Upper lobe of right lung (tissue), 1 donor: ENCODE data around the gene DDX52. TPM values are rescaled to one million over a fixed set of nuclear protein-coding genes. Genes with fewer than 3 reads are reported as not detected.

ENCODE experiments used
- ATAC-seq: fragments of 200-7000 bp; cut with Tn5 transposase; one replicate; pipeline ENCODE4 v1.9.1; 2020; ENCODE audit warnings: mild to moderate bottlenecking, moderate library complexity
- DNase-seq: peaks from one replicate; pipeline ENCODE4 v3.0.0-alpha.2; 2020
- H3K27ac ChIP-seq: fragments of 200-600 bp; one replicate; pipeline ENCODE4 v1.8.0; 2022
- H3K27me3 ChIP-seq: fragments of 200-600 bp; one replicate; pipeline ENCODE4 v1.8.0; 2022; ENCODE audit warnings: mild to moderate bottlenecking
- H3K36me3 ChIP-seq: fragments of 200-600 bp; one replicate; pipeline ENCODE4 v1.8.0; 2022
- H3K4me1 ChIP-seq: fragments of 200-600 bp; one replicate; pipeline ENCODE4 v1.8.0; 2022
- H3K4me3 ChIP-seq: fragments of 200-600 bp; one replicate; pipeline ENCODE4 v1.8.0; 2022; ENCODE audit warnings: mild to moderate bottlenecking
- H3K9me3 ChIP-seq: fragments of 200-600 bp; one replicate; pipeline ENCODE4 v1.8.0; 2022
- intact Hi-C: fragments of 100-400 bp; cut with DNase I; formaldehyde crosslinking; loops from one replicate; pipeline ENCODE4 v1.11.0; 2022
- total RNA-seq: library from RNA; stranded (reverse); fragmentation: NEBNext Ultra II Directional; extraction: Animal tissue kit (Norgen Biotek cat#: 25700); gene quantifications from one replicate; pipeline ENCODE4 v1.2.1, GENCODE V29; 2021
- TF ChIP-seq, protein P1 (sequence below): fragments of 200-600 bp; IDR thresholded peaks from one replicate; pipeline ENCODE4 v1.8.0; 2022; ENCODE audit warnings: antibody characterized with exemption
- donor health status: DM: no; HTN: yes; CAD: no; lungs with severe emphysema.

Gene DDX52
- total RNA-seq, 1 donor from 2014 or later, result 20.9 TPM

DNA sequence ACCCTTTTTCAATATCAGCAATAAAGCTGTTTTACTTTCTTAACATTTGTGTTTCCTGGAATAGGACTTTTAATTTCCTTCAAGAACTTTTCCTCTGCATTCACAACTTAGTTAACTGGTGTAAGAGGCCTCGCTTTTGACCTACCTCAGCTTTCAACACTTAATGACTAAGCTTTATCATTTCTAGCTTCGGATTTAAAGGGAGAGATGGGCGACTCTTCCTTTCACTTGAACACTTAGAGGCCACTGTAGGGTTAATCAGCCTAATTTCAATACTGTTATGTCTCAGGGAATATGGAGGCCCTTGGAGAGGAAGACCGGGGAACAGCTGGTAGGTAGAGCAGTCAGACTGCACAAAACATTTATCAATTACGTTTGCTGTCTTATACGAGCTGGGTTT lies 38.7 kb downstream of the DDX52 start:
- H3K4me3 ChIP-seq, result no peak overlapping the region
- no peak overlapping the region for H3K27ac ChIP-seq
- intact Hi-C loops, result no loop called here
- no peaks in the 10 kb centered on the region for H3K9me3 ChIP-seq
- ATAC-seq, result no peak
- peaks cover 10% of the 10 kb centered on the region for H3K4me1 ChIP-seq
- no peaks in the 10 kb centered on the region for H3K27me3 ChIP-seq
- no peak for DNase-seq
- TF ChIP-seq, protein P1, sequence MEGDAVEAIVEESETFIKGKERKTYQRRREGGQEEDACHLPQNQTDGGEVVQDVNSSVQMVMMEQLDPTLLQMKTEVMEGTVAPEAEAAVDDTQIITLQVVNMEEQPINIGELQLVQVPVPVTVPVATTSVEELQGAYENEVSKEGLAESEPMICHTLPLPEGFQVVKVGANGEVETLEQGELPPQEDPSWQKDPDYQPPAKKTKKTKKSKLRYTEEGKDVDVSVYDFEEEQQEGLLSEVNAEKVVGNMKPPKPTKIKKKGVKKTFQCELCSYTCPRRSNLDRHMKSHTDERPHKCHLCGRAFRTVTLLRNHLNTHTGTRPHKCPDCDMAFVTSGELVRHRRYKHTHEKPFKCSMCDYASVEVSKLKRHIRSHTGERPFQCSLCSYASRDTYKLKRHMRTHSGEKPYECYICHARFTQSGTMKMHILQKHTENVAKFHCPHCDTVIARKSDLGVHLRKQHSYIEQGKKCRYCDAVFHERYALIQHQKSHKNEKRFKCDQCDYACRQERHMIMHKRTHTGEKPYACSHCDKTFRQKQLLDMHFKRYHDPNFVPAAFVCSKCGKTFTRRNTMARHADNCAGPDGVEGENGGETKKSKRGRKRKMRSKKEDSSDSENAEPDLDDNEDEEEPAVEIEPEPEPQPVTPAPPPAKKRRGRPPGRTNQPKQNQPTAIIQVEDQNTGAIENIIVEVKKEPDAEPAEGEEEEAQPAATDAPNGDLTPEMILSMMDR, result no peak
- peaks cover 10% of the 10 kb centered on the region for H3K36me3 ChIP-seq

DNA sequence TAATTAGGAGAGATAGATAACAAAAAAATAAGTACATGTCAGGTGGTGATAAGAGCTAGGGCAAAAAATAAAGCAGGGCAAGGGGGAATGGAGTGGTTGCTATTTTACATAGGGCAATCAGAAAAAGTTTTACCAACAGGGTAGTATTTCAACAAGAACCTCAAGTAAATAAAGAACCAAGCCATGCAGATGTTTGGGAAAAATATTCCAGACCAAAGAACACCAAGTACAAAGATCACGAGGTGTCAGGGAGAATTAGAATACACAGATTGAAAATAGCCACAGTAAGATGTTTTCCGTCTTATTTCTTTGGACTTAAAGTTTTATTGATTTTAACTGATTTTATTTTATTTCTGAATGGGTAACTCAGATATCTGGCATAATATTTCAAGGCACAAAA lies 45.1 kb downstream of the DDX52 start:
- ATAC-seq, result no peak
- H3K4me1 ChIP-seq, result peaks cover 4% of the 10 kb centered on the region
- H3K36me3 ChIP-seq, result peaks cover 72% of the 10 kb centered on the region
- H3K4me3 ChIP-seq, result no peak overlapping the region
- H3K9me3 ChIP-seq, result no peaks in the 10 kb centered on the region
- no peaks in the 10 kb centered on the region for H3K27me3 ChIP-seq
- intact Hi-C loops, result no loop called here
- DNase-seq, result no peak
- TF ChIP-seq, protein P1, result no peak
- H3K27ac ChIP-seq, result no peak overlapping the region

DNA sequence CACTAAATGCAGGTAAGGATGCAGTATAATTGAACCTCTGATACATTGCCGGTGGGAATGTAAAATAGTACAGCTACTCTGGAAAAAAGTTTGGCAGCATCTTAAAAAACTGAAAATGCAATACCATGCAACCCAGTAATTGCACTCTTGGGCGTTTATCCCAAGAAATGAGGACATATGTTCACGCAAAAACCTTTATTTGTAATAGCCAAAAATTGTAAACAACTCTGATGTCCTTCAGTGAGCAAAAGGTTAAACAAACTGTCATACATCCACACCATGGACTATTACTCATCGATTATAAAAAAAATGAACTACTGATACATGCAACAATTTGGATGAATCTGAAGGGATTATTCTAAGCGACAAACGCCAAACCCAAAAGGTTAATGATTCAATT lies 51.0 kb downstream of the DDX52 start:
- no peak for ATAC-seq
- Histone ChIP-seq H3K36me3 (peaks cover 71% of the 10 kb centered on the region), H3K27me3 (no peaks in the 10 kb centered on the region)

DNA sequence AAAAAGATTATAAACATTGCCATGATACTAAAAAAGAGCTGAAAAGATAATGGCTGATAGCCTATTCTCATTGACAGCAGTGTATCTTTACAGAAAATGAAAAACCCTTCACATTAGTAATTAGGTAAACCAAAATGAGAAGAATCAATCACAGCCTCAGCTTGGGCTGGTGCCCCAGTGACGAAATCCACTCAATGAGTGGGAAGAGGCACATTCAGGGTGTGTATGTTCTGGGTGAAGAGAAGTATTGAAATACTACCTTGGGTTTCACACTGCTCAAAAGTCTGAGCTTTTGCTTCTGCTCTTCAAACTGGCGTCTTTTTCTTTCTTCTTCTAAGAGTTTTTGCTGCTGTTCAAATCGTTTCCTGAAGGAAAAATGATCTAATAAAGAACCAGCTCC lies 58.2 kb downstream of the DDX52 start:
- TF ChIP-seq, protein P1, result no peak
- no peaks in the 10 kb centered on the region for H3K4me1 ChIP-seq
- DNase-seq (no peak), ATAC-seq (no peak)
- intact Hi-C loops, result no loop called here
- H3K27ac ChIP-seq, result no peak overlapping the region
- no peaks in the 10 kb centered on the region for H3K9me3 ChIP-seq
- H3K27me3 ChIP-seq, result no peaks in the 10 kb centered on the region
- peaks cover 77% of the 10 kb centered on the region for H3K36me3 ChIP-seq
- H3K4me3 ChIP-seq, result no peak overlapping the region

More for the DNA sequence above, 51.0 kb downstream of the DDX52 start:
- TF ChIP-seq, protein P1, result no peak
- no peak for DNase-seq
- intact Hi-C loops, result no loop called here
- Histone ChIP-seq H3K4me3 (no peak overlapping the region), H3K4me1 (no peaks in the 10 kb centered on the region), H3K27ac (no peak overlapping the region), H3K9me3 (no peaks in the 10 kb centered on the region)

DNA sequence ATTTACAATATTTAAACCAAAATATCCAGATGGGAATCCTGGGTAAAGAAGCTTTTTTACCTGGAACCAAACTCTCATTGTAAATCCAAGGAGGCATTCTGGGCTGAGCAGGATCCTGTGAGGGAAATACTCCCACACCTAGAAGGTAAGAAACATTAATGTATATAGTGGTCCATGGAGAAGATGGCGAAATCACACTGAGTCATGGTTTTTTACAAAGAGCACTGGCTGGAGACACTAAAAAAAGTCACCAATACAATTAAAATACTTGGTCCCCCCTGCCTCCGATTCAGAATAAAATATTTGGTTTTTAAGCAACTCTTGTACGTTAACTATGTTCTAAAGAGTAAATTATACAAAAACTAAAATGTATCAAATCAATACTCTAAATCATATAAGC lies 67.0 kb downstream of the DDX52 start:
- H3K9me3 ChIP-seq, result no peaks in the 10 kb centered on the region
- H3K27me3 ChIP-seq, result no peaks in the 10 kb centered on the region
- H3K36me3 ChIP-seq, result peaks cover 76% of the 10 kb centered on the region
- TF ChIP-seq, protein P1, result no peak
- H3K4me3 ChIP-seq, result no peak overlapping the region
- intact Hi-C loops, result no loop called here
- H3K27ac ChIP-seq, result no peak overlapping the region
- DNase-seq (no peak), ATAC-seq (no peak)
- H3K4me1 ChIP-seq, result no peaks in the 10 kb centered on the region

DNA sequence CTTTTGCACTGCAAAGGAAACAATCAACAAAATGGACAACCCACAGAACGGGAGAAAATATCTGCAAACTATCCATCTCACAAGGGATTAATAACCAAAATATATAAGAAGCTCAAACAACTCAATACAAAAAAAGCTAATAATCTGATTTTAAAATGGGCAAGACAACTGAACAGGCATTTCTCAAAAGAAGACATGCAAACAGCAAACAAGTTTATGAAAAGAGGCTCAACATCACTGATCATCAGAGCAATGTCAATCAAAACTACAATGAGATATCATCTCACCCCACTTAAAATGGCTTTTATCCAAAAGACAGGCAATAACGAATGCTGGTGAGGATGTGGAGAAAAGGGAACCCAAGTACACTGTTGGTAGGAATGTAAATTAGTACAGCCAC lies 68.8 kb downstream of the DDX52 start:
- no peak overlapping the region for H3K4me3 ChIP-seq
- no peak for DNase-seq
- peaks cover 83% of the 10 kb centered on the region for H3K36me3 ChIP-seq
- no peak overlapping the region for H3K27ac ChIP-seq
- intact Hi-C loops, result no loop called here
- no peaks in the 10 kb centered on the region for H3K27me3 ChIP-seq
- no peaks in the 10 kb centered on the region for H3K9me3 ChIP-seq
- no peak for ATAC-seq
- no peaks in the 10 kb centered on the region for H3K4me1 ChIP-seq
- TF ChIP-seq, protein P1, result no peak
